Measurements from ENCODE around the gene CDR2. TPM values are rescaled to one million over a fixed set of nuclear protein-coding genes. Genes with fewer than 3 reads are reported as not detected.

The CDR2 gene
- total RNA-seq, 4 donors from 2014 or later: 22.7 to 38.4 (median 30.3) TPM

GRCh38 chr16:22326369-22326652, 48.1 kb downstream of the CDR2 start:
- DNase-seq: no peak
- Histone ChIP-seq H3K27ac (no peak overlapping the region), H3K4me3 (no peak overlapping the region), H3K9me3 (no peaks in the 10 kb centered on the region), H3K27me3 (no peaks in the 10 kb centered on the region), H3K36me3 (peaks cover 0 to 80% (median 0%) of the 10 kb centered on the region in 3 donors), H3K4me1 (peaks cover 0 to 6% (median 0%) of the 10 kb centered on the region in 4 donors)
- no peak for TF ChIP-seq POLR2A (IDR thresholded peaks at IDR 0.05)
- no peak for TF ChIP-seq CTCF (IDR thresholded peaks at IDR 0.05)

GRCh38 chr16:22325598-22326368, 48.6 kb downstream of the CDR2 start:
- Histone ChIP-seq H3K36me3 (peaks cover 0 to 80% (median 0%) of the 10 kb centered on the region in 3 donors), H3K4me1 (peaks cover 0 to 6% (median 0%) of the 10 kb centered on the region in 4 donors)
- TF ChIP-seq CTCF (IDR thresholded peaks at IDR 0.05): no peak
- no peak for TF ChIP-seq POLR2A (IDR thresholded peaks at IDR 0.05)

GRCh38 chr16:22324787-22325597, 49.4 kb downstream of the CDR2 start:
- H3K9me3 ChIP-seq: no peaks in the 10 kb centered on the region
- no peak overlapping the region for H3K27ac ChIP-seq
- TF ChIP-seq POLR2A (IDR thresholded peaks at IDR 0.05) (no peak), CTCF (IDR thresholded peaks at IDR 0.05) (no peak)
- no peaks in the 10 kb centered on the region for H3K27me3 ChIP-seq
- H3K36me3 ChIP-seq: peaks cover 0 to 88% (median 0%) of the 10 kb centered on the region in 3 donors
- no peak for DNase-seq
- H3K4me1 ChIP-seq: peaks cover 0 to under 1% (median 0%) of the 10 kb centered on the region in 4 donors
- H3K4me3 ChIP-seq: no peak overlapping the region

More at GRCh38 chr16:22325598-22326368, 48.6 kb downstream of the CDR2 start:
- Histone ChIP-seq H3K27ac (no peak overlapping the region), H3K27me3 (no peaks in the 10 kb centered on the region), H3K9me3 (no peaks in the 10 kb centered on the region), H3K4me3 (no peak overlapping the region)
- DNase-seq: no peak

GRCh38 chr16:22323959-22324786, 50.2 kb downstream of the CDR2 start:
- peak in 1 of 3 donors; percentile 42 for DNase-seq
- H3K27ac ChIP-seq: no peak overlapping the region
- H3K4me1 ChIP-seq: no peaks in the 10 kb centered on the region
- no peak overlapping the region for H3K4me3 ChIP-seq
- no peaks in the 10 kb centered on the region for H3K9me3 ChIP-seq
- no peak for TF ChIP-seq CTCF (IDR thresholded peaks at IDR 0.05)
- H3K36me3 ChIP-seq: peaks cover 0 to 92% (median 0%) of the 10 kb centered on the region in 3 donors
- H3K27me3 ChIP-seq: no peaks in the 10 kb centered on the region

- Histone ChIP-seq H3K36me3 (peaks cover 0 to 92% (median 0%) of the 10 kb centered on the region in 3 donors), H3K4me3 (no peak overlapping the region), H3K27me3 (no peaks in the 10 kb centered on the region), H3K4me1 (no peaks in the 10 kb centered on the region), H3K27ac (no peak overlapping the region), H3K9me3 (no peaks in the 10 kb centered on the region)
- TF ChIP-seq POLR2A (IDR thresholded peaks at IDR 0.05): no peak
- no peak for TF ChIP-seq CTCF (IDR thresholded peaks at IDR 0.05)
- DNase-seq: peak in 1 of 3 donors; percentile 43
These were observed 51.1 kb downstream of the CDR2 start for GRCh38 chr16:22323173-22323958.

Data from Peyer's patch (tissue), 4 donors.